ENCODE results near the gene PIGN.

DNA sequence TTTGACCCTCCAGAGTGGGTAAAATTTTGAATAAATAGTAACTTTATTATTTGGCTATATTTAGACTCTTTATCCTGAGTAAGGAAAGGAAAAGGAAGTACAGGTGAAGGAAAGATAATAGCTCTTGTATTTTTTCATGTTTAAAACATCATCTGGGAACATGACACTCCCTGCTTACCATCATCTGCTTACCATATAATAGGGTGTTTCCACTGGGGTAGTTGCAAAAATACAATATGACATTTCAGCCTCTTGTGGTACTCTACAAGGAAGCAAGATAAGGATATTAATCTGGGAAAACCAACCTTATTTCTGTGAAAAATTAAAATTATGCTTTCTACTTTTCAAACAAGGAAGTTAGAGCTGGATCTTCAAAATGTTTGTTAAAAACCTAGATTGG, 10.1 kb upstream of the PIGN start:
- TF ChIP-seq, protein P1, sequence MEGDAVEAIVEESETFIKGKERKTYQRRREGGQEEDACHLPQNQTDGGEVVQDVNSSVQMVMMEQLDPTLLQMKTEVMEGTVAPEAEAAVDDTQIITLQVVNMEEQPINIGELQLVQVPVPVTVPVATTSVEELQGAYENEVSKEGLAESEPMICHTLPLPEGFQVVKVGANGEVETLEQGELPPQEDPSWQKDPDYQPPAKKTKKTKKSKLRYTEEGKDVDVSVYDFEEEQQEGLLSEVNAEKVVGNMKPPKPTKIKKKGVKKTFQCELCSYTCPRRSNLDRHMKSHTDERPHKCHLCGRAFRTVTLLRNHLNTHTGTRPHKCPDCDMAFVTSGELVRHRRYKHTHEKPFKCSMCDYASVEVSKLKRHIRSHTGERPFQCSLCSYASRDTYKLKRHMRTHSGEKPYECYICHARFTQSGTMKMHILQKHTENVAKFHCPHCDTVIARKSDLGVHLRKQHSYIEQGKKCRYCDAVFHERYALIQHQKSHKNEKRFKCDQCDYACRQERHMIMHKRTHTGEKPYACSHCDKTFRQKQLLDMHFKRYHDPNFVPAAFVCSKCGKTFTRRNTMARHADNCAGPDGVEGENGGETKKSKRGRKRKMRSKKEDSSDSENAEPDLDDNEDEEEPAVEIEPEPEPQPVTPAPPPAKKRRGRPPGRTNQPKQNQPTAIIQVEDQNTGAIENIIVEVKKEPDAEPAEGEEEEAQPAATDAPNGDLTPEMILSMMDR (IDR thresholded peaks at IDR 0.05), result no peak
- TF ChIP-seq POLR2A (IDR thresholded peaks at IDR 0.05), result no peak

All from esophagus squamous epithelium (tissue), 4 donors.